Heart left ventricle (tissue), 13 donors: ENCODE measurements around the gene FAM89B.

Experiments
- CTCF ChIP-seq, 12 donors: fragments of 200-600 bp; sonication (generic) in 4 of 12; IDR thresholded peaks; one replicate each; pipeline versions ENCODE4 v1.5.0 to v1.8.0; 2018 to 2022; ENCODE audit warnings: antibody characterized with exemption in 12 of 12, mild to moderate bottlenecking in 5 of 12
- POLR2A ChIP-seq, 2 donors: fragments of 450-650 bp; IDR thresholded peaks; one replicate each; pipeline ENCODE4 v1.6.1; 2017; ENCODE audit warnings: antibody characterized with exemption in 2 of 2, mild to moderate bottlenecking in 2 of 2, moderate library complexity in 2 of 2
- donor health status: ischemic (EF 13 %, LVEDD 7.1; RV severe dilation, severe dysfunction).
- donor health status: DM: no; HTN: yes; CAD: no.
- donor health status: DM: no; HTN: no; CAD: no.
- donor health status: ischemic (EF 25% LVEDD 6.9; RV normal size, moderate dysfunction).
- donor health status: ischemic (EF 25% LVEDD 5.7; RV mildly dilated, moderate dysfunction).
- donor health status: ischemic (EF 35%, LVEDD 5.7; RV mildly dilated, moderate dysfunction).
- donor health status: nonischemic (EF 11% LVEDD 7.7; RV severe dilation, severe dysfunction).
- donor health status: DM: yes; HTN: yes; CAD: no.
- donor health status: PGD.
- donor health status: ischemic (EF 29% LVEDD 5.4; RV normal size, mild dysfunction).
- donor health status: nonischemic (EF 23%, LVEDD 6.1; RV moderate dilation, normal function).

GRCh38 chr11:65528819-65529350 lies 43.5 kb upstream of the FAM89B start:
- TF ChIP-seq POLR2A (IDR thresholded peaks at IDR 0.05) (no peak), CTCF (IDR thresholded peaks at IDR 0.05) (no peak)
